Activated CD8-positive, alpha-beta T cell treated with anti-CD3 and anti-CD28 coated beads, Interleukin-2, amount 10 ng/mL, durations not matched to agents 7 days and 5 days (primary cell): Measurements from ENCODE around the gene SART3. TPM values are rescaled to one million over a fixed set of nuclear protein-coding genes. Genes with fewer than 3 reads are reported as not detected.

Experiments
- ATAC-seq: fragments of 150-1000 bp; cut with Tn5 transposase; one replicate; pipeline ENCODE4 v1.10.0; 2021; ENCODE audit warnings: moderate library complexity
- CTCF ChIA-PET: fragments of 350-600 bp; sonication (Branson Sonifier 250); formaldehyde crosslinking; loops from one replicate; lab custom pipeline; 2021; ENCODE audit warnings: antibody characterized with exemption; lab: Charles Lee
- POLR2A ChIA-PET: fragments of 350-600 bp; sonication (Branson Sonifier 250); formaldehyde crosslinking; loops from one replicate; lab custom pipeline; 2021; ENCODE audit warnings: antibody characterized with exemption; lab: Charles Lee
- DNase-seq: peaks from one replicate; pipeline ENCODE4 v3.0.0-alpha.2; 2020
- H3K27ac Mint-ChIP-seq: one replicate; pipeline ENCODE4 v1.8.0; 2021; ENCODE audit warnings: mild to moderate bottlenecking, mixed read lengths
- H3K27me3 Mint-ChIP-seq: one replicate; pipeline ENCODE4 v1.8.0; 2021; ENCODE audit warnings: low read depth, mixed read lengths
- H3K36me3 Mint-ChIP-seq: one replicate; pipeline ENCODE4 v1.8.0; 2021; ENCODE audit warnings: low read depth, mixed read lengths
- H3K4me1 Mint-ChIP-seq: one replicate; pipeline ENCODE4 v1.8.0; 2021; ENCODE audit warnings: low read depth, mixed read lengths
- H3K4me3 Mint-ChIP-seq: one replicate; pipeline ENCODE4 v1.8.0; 2021; ENCODE audit warnings: mild to moderate bottlenecking, mixed read lengths
- H3K9me3 Mint-ChIP-seq: one replicate; pipeline ENCODE4 v1.8.0; 2022; ENCODE audit warnings: mixed read lengths; ENCODE audit not compliant: insufficient read depth
- total RNA-seq, 2 experiments: library from RNA; stranded (reverse); gene quantifications; one replicate each; pipeline ENCODE4 v1.2.3, GENCODE V29; 2021

The SART3 gene
- total RNA-seq, 2 experiments from 2014 or later = 67.9 to 76.9 TPM

- peak; percentile 95 for ATAC-seq
- POLR2A ChIA-PET = interaction anchor here (0.7 kb wide), 1 partner anchor 46 kb away, joined by 3 read pairs; the partner anchor contains the start of gene SART3
- peak within 1 kb of the TSS; percentile 86 for H3K4me3 Mint-ChIP-seq
Measured at GRCh38 chr12:108514973-108515814, 45.8 kb downstream of the SART3 start, which contains the start of gene FICD. Gene FICD (plus strand): TSS chr12:108515277. CDS start chr12:108516973, 1,696 bp downstream.

DNA sequence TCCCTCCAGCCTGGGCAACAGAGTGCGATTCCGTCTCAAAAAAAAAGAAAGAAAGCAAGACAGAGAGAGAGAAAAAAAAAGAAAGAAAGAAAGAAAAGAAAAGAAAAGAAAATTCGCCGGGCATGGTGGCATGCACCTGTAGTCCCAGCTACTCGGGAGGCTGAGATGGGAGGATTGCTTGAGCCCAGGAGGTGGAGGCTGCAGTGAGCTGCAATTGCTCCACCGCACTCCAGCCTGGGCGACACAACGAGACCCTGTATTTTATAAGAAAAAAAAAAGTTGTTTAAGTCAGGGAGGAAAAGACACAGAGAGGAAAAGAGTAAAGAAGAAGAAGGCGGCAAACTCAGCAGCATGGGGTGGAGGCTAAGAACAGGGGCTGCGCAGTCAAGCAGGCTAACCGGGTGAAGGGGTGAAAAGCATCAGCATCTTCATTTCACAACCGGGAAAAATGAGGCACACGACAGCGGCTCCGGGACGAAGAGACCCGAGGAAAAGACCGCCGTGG lies 46.5 kb downstream of the SART3 start:
- DNase-seq = no peak
- ChIA-PET CTCF (interaction anchor here (1.0 kb wide), 1 partner anchor 103 kb away, joined by 3 read pairs; no protein-coding TSS in a partner anchor), POLR2A (no interaction called here)
- H3K4me1 Mint-ChIP-seq = peaks cover 27% of the 10 kb centered on the region
- peak overlapping the region; percentile 86 for H3K4me3 Mint-ChIP-seq
- peak; percentile 21 for ATAC-seq
- H3K27ac Mint-ChIP-seq = peak overlapping the region; percentile 91
- H3K27me3 Mint-ChIP-seq = no peaks in the 10 kb centered on the region
- no peaks in the 10 kb centered on the region for H3K9me3 Mint-ChIP-seq
- H3K36me3 Mint-ChIP-seq = peaks cover 18% of the 10 kb centered on the region

More at GRCh38 chr12:108514973-108515814, 45.8 kb downstream of the SART3 start, which contains the start of gene FICD:
- CTCF ChIA-PET = no interaction called here
- H3K36me3 Mint-ChIP-seq = peaks cover 23% of the 10 kb centered on the region
- no peaks in the 10 kb centered on the region for H3K27me3 Mint-ChIP-seq
- H3K9me3 Mint-ChIP-seq = no peaks in the 10 kb centered on the region
- peak; percentile 100 for DNase-seq
- H3K4me1 Mint-ChIP-seq = peaks cover 27% of the 10 kb centered on the region
- peak within 1 kb of the TSS; percentile 91 for H3K27ac Mint-ChIP-seq

DNA sequence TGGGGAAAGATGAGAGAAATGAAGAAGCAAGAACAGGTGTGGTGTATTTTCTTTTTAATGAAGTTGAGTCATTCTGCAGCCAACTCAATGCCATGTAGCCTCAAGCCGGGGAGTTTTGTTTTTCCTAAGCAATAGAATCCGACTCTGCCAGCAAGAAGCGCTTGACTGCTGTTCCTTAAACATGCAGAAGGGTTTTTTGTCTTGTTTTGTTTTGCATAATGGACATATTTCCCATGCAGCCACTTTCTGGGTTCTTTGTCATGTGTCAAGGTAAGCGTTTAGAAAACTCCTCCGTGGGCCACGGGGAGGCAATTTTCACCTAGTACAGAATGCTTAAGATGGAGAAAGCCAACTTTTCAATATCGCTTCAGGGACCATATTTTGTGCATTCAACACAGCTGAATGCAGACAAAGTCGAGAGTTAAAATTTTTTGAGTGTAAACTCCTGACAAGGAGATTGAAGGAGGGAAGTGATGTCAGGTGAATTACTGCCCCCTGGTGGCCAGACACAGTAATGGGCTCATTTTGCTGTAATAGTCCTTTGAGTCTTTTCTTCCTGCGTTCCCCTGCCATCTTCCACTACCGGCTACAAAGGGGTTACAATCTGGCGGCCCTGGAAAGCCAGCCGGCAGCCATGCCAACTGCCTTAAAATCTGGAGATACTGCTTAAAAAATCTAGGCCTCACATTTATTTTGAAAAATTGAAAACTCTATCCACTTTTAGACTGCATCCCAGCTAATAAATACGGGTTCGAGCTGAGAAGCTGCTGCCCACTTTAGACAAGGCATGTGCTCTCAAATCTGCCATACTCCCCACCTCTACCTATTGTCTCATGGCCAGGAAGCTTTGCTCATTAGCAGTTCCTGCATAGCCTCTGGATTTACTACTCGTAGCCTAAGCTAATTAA lies 49.1 kb downstream of the SART3 start:
- H3K36me3 Mint-ChIP-seq = peaks cover 2% of the 10 kb centered on the region
- ChIA-PET CTCF (interaction anchor here (0.6 to 2.2 kb wide), 25 partner anchors 10 to 775 kb away, joined by 3 to 20 read pairs (median 5); partner anchors contain the start of gene SART3), POLR2A (no interaction called here)
- H3K27me3 Mint-ChIP-seq = no peaks in the 10 kb centered on the region
- H3K4me3 Mint-ChIP-seq = peak overlapping the region; percentile 28
- H3K9me3 Mint-ChIP-seq = no peaks in the 10 kb centered on the region
- DNase-seq (peak; percentile 85), ATAC-seq (no peak)
- no peak overlapping the region for H3K27ac Mint-ChIP-seq
- peaks cover 27% of the 10 kb centered on the region for H3K4me1 Mint-ChIP-seq

DNA sequence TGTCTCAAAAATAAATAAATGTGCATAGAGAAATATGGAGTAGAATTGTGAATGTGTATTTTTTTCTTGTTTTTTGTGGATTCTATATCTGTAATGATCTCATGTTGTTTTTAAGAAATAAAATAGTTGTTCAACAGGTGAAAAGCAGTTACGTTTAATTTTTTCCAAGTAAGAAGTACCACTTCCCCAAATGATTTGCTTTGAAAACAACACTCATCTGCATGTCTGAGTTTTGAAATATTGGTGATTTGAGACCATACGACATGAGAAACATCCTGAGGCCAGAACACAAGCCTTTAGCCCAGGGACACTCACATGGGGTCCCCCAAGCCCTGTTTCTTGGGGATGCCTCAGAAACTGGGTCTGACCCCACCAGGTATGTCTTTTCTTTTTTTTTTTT lies 50.1 kb downstream of the SART3 start:
- Mint-ChIP-seq H3K36me3 (no peaks in the 10 kb centered on the region), H3K4me3 (no peak overlapping the region), H3K4me1 (peaks cover 17% of the 10 kb centered on the region), H3K9me3 (no peaks in the 10 kb centered on the region), H3K27ac (no peak overlapping the region), H3K27me3 (no peaks in the 10 kb centered on the region)
- POLR2A ChIA-PET = no interaction called here
- CTCF ChIA-PET = no interaction called here
- DNase-seq (no peak), ATAC-seq (no peak)

- Mint-ChIP-seq H3K36me3 (no peaks in the 10 kb centered on the region), H3K4me1 (peaks cover 16% of the 10 kb centered on the region), H3K4me3 (no peak overlapping the region), H3K27me3 (peaks cover under 1% of the 10 kb centered on the region), H3K9me3 (no peaks in the 10 kb centered on the region), H3K27ac (no peak overlapping the region)
- DNase-seq (no peak), ATAC-seq (no peak)
- ChIA-PET POLR2A (no interaction called here), CTCF (interaction anchor here (1.0 kb wide), 1 partner anchor 107 kb away, joined by 3 read pairs; no protein-coding TSS in a partner anchor)
Measured at GRCh38 chr12:108509806-108510205, 51.2 kb downstream of the SART3 start.

DNA sequence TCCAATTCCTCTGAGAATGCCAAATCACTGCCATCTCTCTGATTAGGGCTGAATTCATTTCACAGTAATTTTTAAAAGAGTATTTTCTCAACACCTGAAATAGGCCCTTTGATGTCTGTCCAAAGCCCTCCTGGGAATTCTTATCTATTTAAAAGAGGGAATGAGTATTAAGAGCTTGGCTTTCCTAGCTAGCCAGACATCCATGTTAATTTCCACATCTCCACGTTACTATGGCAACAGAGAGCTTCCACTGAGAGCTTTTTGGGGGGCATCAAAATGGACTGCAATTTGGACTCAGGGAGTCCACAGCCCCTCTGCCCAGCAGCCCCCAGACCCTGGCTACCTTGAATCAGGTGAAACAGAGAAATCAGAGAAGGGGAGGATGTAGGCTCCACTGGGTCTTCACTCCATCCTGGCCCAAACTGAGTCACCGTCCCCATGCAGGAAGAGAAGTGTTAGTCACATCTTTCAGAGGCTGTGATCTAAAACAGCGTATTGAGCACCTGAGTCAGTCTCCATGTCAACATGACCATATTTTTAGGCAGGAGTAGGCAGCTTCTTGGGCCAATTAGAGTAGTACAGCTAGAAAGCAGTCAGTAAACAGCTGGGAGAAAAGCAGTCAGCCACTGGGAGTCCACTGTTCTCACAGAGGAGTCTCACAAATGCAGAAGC lies 52.9 kb downstream of the SART3 start:
- Mint-ChIP-seq H3K4me1 (peaks cover 13% of the 10 kb centered on the region), H3K27me3 (peaks cover 4% of the 10 kb centered on the region), H3K27ac (no peak overlapping the region), H3K36me3 (no peaks in the 10 kb centered on the region), H3K9me3 (peaks cover 8% of the 10 kb centered on the region), H3K4me3 (no peak overlapping the region)
- DNase-seq (no peak), ATAC-seq (no peak)
- POLR2A ChIA-PET = no interaction called here
- CTCF ChIA-PET = interaction anchor here (1.3 kb wide), 1 partner anchor 516 kb away, joined by 3 read pairs; no protein-coding TSS in a partner anchor

- ChIA-PET POLR2A (no interaction called here), CTCF (no interaction called here)
- Mint-ChIP-seq H3K27ac (no peak overlapping the region), H3K9me3 (peaks cover 13% of the 10 kb centered on the region), H3K4me3 (no peak overlapping the region), H3K27me3 (peaks cover 4% of the 10 kb centered on the region), H3K4me1 (no peaks in the 10 kb centered on the region), H3K36me3 (no peaks in the 10 kb centered on the region)
- DNase-seq (no peak), ATAC-seq (no peak)
Measured at GRCh38 chr12:108505129-108505528, 55.8 kb downstream of the SART3 start.

DNA sequence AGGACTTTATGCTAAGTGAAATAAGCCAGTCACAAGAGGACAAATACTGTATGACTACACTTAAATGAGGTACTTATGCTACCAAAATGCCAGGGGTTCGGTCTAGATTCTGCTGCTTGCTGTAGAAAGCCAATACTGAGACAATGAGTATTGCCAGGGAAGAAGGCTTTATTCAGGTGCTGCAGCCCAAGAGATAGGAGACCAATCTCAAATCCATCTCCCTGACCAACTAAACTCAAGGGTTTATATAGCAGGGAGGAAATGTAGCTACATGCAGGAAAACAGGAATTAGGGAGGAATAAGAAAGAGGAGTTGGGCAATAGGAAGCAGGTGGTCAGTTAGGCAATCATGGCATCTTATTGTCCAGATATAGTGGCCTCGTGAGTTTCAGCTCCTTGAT lies 58.1 kb downstream of the SART3 start:
- ChIA-PET POLR2A (no interaction called here), CTCF (no interaction called here)
- ATAC-seq (no peak), DNase-seq (no peak)
- H3K36me3 Mint-ChIP-seq = no peaks in the 10 kb centered on the region
- no peaks in the 10 kb centered on the region for H3K4me1 Mint-ChIP-seq
- H3K27ac Mint-ChIP-seq = no peak overlapping the region
- H3K9me3 Mint-ChIP-seq = peaks cover 13% of the 10 kb centered on the region
- H3K4me3 Mint-ChIP-seq = no peak overlapping the region
- peaks cover 5% of the 10 kb centered on the region for H3K27me3 Mint-ChIP-seq

DNA sequence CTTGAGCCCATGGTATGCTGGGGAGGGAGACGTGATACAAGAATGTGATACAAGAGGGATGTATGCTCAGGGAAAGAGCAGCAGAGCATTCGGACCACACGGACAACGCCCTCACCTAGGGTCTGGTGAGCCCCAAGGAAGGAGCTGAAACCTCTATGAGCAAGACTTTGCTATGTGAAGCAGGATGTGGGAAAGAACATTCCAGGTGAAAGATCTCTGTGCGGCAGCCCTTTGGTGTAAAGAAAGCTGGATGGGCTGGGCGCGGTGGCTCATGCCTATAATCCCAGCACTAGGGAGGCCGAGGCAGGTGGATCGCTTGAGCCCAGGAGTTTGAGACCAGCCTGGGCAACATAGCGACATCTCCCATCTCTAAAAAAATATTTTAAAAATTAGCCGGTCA lies 62.8 kb downstream of the SART3 start:
- DNase-seq (no peak), ATAC-seq (no peak)
- ChIA-PET POLR2A (no interaction called here), CTCF (interaction anchor here (1.6 kb wide), 1 partner anchor 15 kb away, joined by 5 read pairs; no protein-coding TSS in a partner anchor)
- Mint-ChIP-seq H3K36me3 (no peaks in the 10 kb centered on the region), H3K27ac (no peak overlapping the region), H3K4me3 (no peak overlapping the region), H3K4me1 (no peaks in the 10 kb centered on the region), H3K27me3 (peaks cover 10% of the 10 kb centered on the region), H3K9me3 (peaks cover 6% of the 10 kb centered on the region)

GRCh38 chr12:108495823-108496579 lies 65.0 kb downstream of the SART3 start:
- Mint-ChIP-seq H3K27ac (no peak overlapping the region), H3K36me3 (no peaks in the 10 kb centered on the region), H3K4me1 (no peaks in the 10 kb centered on the region), H3K9me3 (no peaks in the 10 kb centered on the region), H3K27me3 (peaks cover 19% of the 10 kb centered on the region), H3K4me3 (no peak overlapping the region)
- CTCF ChIA-PET = interaction anchor here (1.2 to 1.7 kb wide), 4 partner anchors 11 to 506 kb away, joined by 3 to 5 read pairs (median 4); no protein-coding TSS in a partner anchor
- POLR2A ChIA-PET = no interaction called here
- DNase-seq (no peak), ATAC-seq (no peak)
